K562 (cell line): Measurements from ENCODE around the gene AARSD1.
"Not testable (repeated sequence)": the region's sequence is repeated elsewhere in the genome, so short reads cannot be mapped to it uniquely, and the experiment has no call there.

Source experiments
- CBX8 ChIP-seq: fragments of 200-600 bp; sonication (generic); IDR thresholded peaks from 2 replicates; pipeline ENCODE4 v1.6.1; 2012; ENCODE audit warnings: borderline replicate concordance, mixed run types, low read depth, mild to moderate bottlenecking, moderate library complexity, mixed read lengths, low read length, control low read depth, inconsistent platforms; ENCODE audit not compliant: poor library complexity, severe bottlenecking; ENCODE audit errors: extremely low read depth
- MXI1 ChIP-seq: IDR thresholded peaks from 2 replicates; pipeline ENCODE4 v1.6.1; 2011; ENCODE audit warnings: low read depth, mild to moderate bottlenecking, improper control_type of control experiment, low read length
- NONO ChIP-seq, 2 experiments: fragments of 200-400 bp in 1 of 2; fragments of 450-650 bp in 1 of 2; formaldehyde crosslinking in 1 of 2; IDR thresholded peaks; 2 replicates each; pipeline ENCODE4 v1.6.1; 2017; ENCODE audit warnings: low read depth in 2 of 2, mild to moderate bottlenecking in 2 of 2, moderate library complexity in 2 of 2, low read length in 1 of 2
- TOE1 ChIP-seq, 2 experiments: fragments of 450-650 bp in 1 of 2; sonication (generic) in 1 of 2; formaldehyde crosslinking in 1 of 2; IDR thresholded peaks; 2 replicates each; pipeline versions ENCODE4 v1.7.1 to v1.8.0; 2016 to 2022; ENCODE audit warnings: borderline replicate concordance in 2 of 2, mild to moderate bottlenecking in 2 of 2, antibody characterized with exemption in 1 of 2, inconsistent platforms in 1 of 2, low read depth in 1 of 2, missing genetic modification reagents in 1 of 2, moderate library complexity in 1 of 2
- TF ChIP-seq, protein P1 (sequence below): fragments of 250-450 bp; sonication (Bioruptor Pico); IDR thresholded peaks from 2 replicates; pipeline ENCODE4 v1.5.0; 2022; ENCODE audit warnings: mild to moderate bottlenecking
- TF ChIP-seq, protein P2 (sequence below), 3 experiments: IDR thresholded peaks in 2 of 3; conservative IDR thresholded peaks in 1 of 3; 2 replicates each; pipeline ENCODE4 v1.5.1; 2011 to 2012; ENCODE audit warnings: low read length in 3 of 3, mild to moderate bottlenecking in 3 of 3, control low read depth in 2 of 3, improper control_type of control experiment in 1 of 3, inconsistent platforms in 1 of 3, low read depth in 1 of 3, mixed read lengths in 1 of 3, moderate library complexity in 1 of 3; ENCODE audit not compliant: insufficient read depth in 2 of 3
- TF ChIP-seq, protein P3 (sequence below): fragments of 450-650 bp; IDR thresholded peaks from 2 replicates; pipeline ENCODE4 v1.6.1; 2016
- TF ChIP-seq, protein P4 (sequence below): fragments of 250-450 bp; sonication (Bioruptor Pico); IDR thresholded peaks from 2 replicates; pipeline ENCODE4 v1.5.0; 2021

DNA sequence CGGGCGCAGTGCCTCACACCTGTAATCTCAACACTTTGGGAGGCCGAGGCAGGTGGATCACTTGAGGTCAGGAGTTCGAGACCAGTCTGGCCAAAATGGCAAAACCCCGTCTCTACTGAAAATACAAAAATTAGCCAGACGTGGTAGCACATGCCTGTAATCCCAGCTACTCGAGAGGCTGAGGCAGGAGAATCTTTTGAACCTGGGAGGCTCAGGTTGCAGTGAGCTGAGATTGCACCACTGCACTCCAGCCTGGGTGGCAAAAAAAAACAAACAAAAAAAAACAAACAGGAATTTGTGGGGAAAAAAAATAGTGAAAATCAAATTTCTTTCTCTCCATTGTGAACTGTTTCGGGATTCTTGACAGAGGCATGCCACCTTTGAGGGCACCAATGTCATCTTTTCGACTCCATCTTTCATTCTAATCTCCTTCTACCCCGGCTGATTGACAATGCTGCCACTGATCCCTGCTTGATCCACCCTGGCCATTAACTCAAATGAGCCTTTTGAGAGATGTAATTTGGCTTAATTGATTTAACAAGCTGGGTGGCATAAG lies 44.7 kb downstream of the AARSD1 start:
- TF ChIP-seq, protein P1, sequence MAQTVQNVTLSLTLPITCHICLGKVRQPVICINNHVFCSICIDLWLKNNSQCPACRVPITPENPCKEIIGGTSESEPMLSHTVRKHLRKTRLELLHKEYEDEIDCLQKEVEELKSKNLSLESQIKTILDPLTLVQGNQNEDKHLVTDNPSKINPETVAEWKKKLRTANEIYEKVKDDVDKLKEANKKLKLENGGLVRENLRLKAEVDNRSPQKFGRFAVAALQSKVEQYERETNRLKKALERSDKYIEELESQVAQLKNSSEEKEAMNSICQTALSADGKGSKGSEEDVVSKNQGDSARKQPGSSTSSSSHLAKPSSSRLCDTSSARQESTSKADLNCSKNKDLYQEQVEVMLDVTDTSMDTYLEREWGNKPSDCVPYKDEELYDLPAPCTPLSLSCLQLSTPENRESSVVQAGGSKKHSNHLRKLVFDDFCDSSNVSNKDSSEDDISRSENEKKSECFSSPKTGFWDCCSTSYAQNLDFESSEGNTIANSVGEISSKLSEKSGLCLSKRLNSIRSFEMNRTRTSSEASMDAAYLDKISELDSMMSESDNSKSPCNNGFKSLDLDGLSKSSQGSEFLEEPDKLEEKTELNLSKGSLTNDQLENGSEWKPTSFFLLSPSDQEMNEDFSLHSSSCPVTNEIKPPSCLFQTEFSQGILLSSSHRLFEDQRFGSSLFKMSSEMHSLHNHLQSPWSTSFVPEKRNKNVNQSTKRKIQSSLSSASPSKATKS (CRISPR knock-in tag) = not testable (repeated sequence)
- TF ChIP-seq, protein P2, sequence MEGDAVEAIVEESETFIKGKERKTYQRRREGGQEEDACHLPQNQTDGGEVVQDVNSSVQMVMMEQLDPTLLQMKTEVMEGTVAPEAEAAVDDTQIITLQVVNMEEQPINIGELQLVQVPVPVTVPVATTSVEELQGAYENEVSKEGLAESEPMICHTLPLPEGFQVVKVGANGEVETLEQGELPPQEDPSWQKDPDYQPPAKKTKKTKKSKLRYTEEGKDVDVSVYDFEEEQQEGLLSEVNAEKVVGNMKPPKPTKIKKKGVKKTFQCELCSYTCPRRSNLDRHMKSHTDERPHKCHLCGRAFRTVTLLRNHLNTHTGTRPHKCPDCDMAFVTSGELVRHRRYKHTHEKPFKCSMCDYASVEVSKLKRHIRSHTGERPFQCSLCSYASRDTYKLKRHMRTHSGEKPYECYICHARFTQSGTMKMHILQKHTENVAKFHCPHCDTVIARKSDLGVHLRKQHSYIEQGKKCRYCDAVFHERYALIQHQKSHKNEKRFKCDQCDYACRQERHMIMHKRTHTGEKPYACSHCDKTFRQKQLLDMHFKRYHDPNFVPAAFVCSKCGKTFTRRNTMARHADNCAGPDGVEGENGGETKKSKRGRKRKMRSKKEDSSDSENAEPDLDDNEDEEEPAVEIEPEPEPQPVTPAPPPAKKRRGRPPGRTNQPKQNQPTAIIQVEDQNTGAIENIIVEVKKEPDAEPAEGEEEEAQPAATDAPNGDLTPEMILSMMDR (IDR thresholded peaks at IDR 0.05 in 2 of 3, conservative IDR thresholded peaks at IDR 0.05 in 1 of 3; ENCODE audit: insufficient read depth in 2 of 3, low read depth in 1 of 3, low read length in 3 of 3) = not testable (repeated sequence)
- TF ChIP-seq TOE1 (IDR thresholded peaks at IDR 0.05; ENCODE audit: borderline replicate concordance); TOE1 (CRISPR knock-in tag; IDR thresholded peaks at IDR 0.05; ENCODE audit: borderline replicate concordance, low read depth); MXI1; CBX8; NONO (IDR thresholded peaks at IDR 0.05; ENCODE audit: low read depth in 2 of 2, low read length in 1 of 2): not testable (repeated sequence)
- TF ChIP-seq, protein P3, sequence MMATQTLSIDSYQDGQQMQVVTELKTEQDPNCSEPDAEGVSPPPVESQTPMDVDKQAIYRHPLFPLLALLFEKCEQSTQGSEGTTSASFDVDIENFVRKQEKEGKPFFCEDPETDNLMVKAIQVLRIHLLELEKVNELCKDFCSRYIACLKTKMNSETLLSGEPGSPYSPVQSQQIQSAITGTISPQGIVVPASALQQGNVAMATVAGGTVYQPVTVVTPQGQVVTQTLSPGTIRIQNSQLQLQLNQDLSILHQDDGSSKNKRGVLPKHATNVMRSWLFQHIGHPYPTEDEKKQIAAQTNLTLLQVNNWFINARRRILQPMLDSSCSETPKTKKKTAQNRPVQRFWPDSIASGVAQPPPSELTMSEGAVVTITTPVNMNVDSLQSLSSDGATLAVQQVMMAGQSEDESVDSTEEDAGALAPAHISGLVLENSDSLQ = not testable (repeated sequence)
- TF ChIP-seq, protein P4, sequence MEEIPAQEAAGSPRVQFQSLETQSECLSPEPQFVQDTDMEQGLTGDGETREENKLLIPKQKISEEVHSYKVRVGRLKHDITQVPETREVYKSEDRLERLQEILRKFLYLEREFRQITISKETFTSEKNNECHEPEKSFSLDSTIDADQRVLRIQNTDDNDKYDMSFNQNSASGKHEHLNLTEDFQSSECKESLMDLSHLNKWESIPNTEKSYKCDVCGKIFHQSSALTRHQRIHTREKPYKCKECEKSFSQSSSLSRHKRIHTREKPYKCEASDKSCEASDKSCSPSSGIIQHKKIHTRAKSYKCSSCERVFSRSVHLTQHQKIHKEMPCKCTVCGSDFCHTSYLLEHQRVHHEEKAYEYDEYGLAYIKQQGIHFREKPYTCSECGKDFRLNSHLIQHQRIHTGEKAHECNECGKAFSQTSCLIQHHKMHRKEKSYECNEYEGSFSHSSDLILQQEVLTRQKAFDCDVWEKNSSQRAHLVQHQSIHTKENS (CRISPR knock-in tag) = not testable (repeated sequence)
